H1 (cell line): ENCODE data around the gene TP73. TPM values are rescaled to one million over a fixed set of nuclear protein-coding genes. Genes with fewer than 3 reads are reported as not detected.

Experiments
- KDM4A ChIP-seq: IDR thresholded peaks from one replicate; pipeline ENCODE4 v1.7.1; 2012; ENCODE audit warnings: low read depth, mild to moderate bottlenecking, moderate library complexity, low read length, inconsistent platforms; ENCODE audit not compliant: severe bottlenecking
- polyA plus RNA-seq, 7 experiments: library from polyadenylated mRNA; depleted of rRNA in 3 of 7; stranded (reverse) in 5 of 7; unstranded in 2 of 7; fragments of >200 nt in 5 of 7; fragments of 200-250 nt in 2 of 7; gene quantifications; 1 replicate in 5 of 7; 2 replicates in 1 of 7; 4 replicates in 1 of 7; pipeline versions ENCODE4 v1.2.1 to v1.2.3, GENCODE V29; 2011 to 2013; ENCODE audit warnings: missing spikeins in 2 of 7, mixed read lengths in 2 of 7
- total RNA-seq: library from RNA; stranded (reverse); fragmentation: NEBNext Ultra II Directional; extraction: Animal tissue kit (Norgen Biotek cat#: 25700); gene quantifications from 2 replicates; pipeline ENCODE4 v1.2.1, GENCODE V29; 2021

Gene TP73
- total and polyA plus RNA-seq, 2 of the 8 experiments (the other 6 are each of a cell fraction or from before 2014, with no cell fraction given): 2.6 to 3.1 TPM

- TF ChIP-seq KDM4A: no peak
These were observed 4.3 kb downstream of the TP73 start (continued) for GRCh38 chr1:3656450-3657095.
